Lower leg skin (tissue), 4 donors: ENCODE results near the gene NEK2. TPM values are rescaled to one million over a fixed set of nuclear protein-coding genes. Genes with fewer than 3 reads are reported as not detected.

Experiments used
- DNase-seq, 2 donors: peaks; one replicate each; pipeline ENCODE4 v3.0.0-alpha.2; 2019; ENCODE audit warnings: low spot score in 2 of 2
- H3K4me3 ChIP-seq: fragments of 200-600 bp; sonication (generic); 2 replicates; pipeline ENCODE4 v1.5.1; 2017; ENCODE audit warnings: mild to moderate bottlenecking, low read depth; ENCODE audit not compliant: poor library complexity, severe bottlenecking
- POLR2A ChIP-seq, 2 donors: fragments of 450-650 bp; IDR thresholded peaks; one replicate each; pipeline ENCODE4 v1.6.1; 2016 to 2017; ENCODE audit warnings: antibody characterized with exemption in 2 of 2, mild to moderate bottlenecking in 1 of 2, moderate library complexity in 1 of 2
- WGBS, 2 donors: methylation state at CpG; one replicate each; pipeline ENCODE4 v1.1.5; 2018; 5-methylcytosine and 5-hydroxymethylcytosine counted together
- intact Hi-C: fragments of 100-400 bp; cut with DNase I; formaldehyde crosslinking; loops from one replicate; pipeline ENCODE4 v1.15.0; 2023; ENCODE audit warnings: low total_unique reads
- total RNA-seq, 4 donors: library from RNA; depleted of rRNA; stranded (reverse); fragments of >200 nt; gene quantifications; one replicate each; pipeline ENCODE4 v1.1.0, GENCODE V29; 2016
- TF ChIP-seq, protein P1 (sequence below), 3 donors: fragments of 450-650 bp; IDR thresholded peaks; one replicate each; pipeline ENCODE4 v1.5.1; 2016; ENCODE audit warnings: antibody characterized with exemption in 3 of 3, mild to moderate bottlenecking in 3 of 3, moderate library complexity in 2 of 3

Gene NEK2
- total RNA-seq, 4 donors from 2014 or later = 1.5 to 3.7 (median 2.7) TPM; not detected in 1

DNA sequence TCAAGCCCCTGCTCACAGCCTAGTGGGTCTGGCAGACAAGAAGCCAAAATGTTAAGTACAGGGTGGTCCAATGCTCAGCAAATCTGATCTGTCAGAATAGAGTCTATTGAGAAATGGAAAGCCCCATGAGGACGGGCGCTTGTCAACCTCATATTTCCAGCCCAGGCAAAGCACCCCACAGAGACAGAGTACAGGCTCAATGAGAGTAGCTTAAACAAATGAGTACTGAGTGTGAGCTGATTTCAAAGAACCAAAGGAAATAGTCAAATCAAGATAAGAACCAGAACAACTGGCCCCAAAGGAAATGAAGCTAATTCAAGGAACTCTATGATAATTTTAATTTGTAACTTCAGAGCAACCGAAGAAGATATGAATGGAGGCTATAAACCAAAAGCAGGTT is 51.9 kb downstream of the NEK2 start:
- WGBS, 2 donors = 74 to 85% methylated on average over 3 of the region's 3 CpGs
- DNase-seq = no peak
- no peak overlapping the region for H3K4me3 ChIP-seq
- TF ChIP-seq, protein P1, sequence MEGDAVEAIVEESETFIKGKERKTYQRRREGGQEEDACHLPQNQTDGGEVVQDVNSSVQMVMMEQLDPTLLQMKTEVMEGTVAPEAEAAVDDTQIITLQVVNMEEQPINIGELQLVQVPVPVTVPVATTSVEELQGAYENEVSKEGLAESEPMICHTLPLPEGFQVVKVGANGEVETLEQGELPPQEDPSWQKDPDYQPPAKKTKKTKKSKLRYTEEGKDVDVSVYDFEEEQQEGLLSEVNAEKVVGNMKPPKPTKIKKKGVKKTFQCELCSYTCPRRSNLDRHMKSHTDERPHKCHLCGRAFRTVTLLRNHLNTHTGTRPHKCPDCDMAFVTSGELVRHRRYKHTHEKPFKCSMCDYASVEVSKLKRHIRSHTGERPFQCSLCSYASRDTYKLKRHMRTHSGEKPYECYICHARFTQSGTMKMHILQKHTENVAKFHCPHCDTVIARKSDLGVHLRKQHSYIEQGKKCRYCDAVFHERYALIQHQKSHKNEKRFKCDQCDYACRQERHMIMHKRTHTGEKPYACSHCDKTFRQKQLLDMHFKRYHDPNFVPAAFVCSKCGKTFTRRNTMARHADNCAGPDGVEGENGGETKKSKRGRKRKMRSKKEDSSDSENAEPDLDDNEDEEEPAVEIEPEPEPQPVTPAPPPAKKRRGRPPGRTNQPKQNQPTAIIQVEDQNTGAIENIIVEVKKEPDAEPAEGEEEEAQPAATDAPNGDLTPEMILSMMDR (IDR thresholded peaks at IDR 0.05) = no peak
- TF ChIP-seq POLR2A (IDR thresholded peaks at IDR 0.05) = no peak
- intact Hi-C loops = loop anchor here (5.0 kb wide), 1 partner anchor 1131 kb away; no protein-coding TSS in a partner anchor

DNA sequence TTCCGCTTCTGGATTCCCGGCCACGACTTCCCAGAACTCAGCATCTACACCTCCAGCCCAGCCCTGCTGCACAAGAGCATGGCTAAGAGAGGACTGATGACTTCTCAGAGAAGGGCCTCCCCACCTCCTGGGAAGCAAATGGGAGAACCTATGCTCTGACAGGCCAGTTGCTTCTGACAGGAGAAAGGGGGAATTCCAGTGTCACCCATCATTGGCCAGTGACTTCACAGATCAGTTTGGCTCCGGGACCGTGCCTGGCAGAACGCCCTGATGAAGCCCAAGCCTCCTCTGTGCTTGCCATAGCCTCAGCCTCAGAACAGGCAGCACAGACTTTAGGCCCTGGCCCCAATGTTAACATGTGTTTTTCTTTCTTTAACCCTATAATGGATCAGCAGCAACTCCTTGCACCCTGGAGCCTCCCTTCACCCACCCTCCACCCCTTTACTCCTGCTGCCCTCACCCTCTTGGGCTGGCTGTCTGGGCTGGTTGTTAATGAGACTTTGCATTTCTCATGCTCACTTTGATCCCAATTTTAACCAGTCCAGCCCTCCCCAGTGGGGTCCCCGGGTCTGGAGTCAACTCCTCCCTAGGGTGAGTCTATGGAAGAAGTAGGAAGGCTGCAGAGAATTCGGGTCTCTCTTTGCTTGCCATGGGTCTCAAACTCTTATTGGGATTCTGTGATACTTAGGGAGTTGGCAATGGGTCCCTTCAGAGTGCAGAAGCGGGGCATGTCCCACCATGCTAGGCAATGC is 53.8 kb downstream of the NEK2 start:
- no peak for DNase-seq
- WGBS, 2 donors = 55 to 66% methylated on average over 9 of the region's 9 CpGs
- intact Hi-C loops = loop anchor here (5.0 kb wide), 1 partner anchor 1129 kb away; no protein-coding TSS in a partner anchor
- no peak overlapping the region for H3K4me3 ChIP-seq
- TF ChIP-seq, protein P1 (IDR thresholded peaks at IDR 0.05) = no peak
- no peak for TF ChIP-seq POLR2A (IDR thresholded peaks at IDR 0.05)

DNA sequence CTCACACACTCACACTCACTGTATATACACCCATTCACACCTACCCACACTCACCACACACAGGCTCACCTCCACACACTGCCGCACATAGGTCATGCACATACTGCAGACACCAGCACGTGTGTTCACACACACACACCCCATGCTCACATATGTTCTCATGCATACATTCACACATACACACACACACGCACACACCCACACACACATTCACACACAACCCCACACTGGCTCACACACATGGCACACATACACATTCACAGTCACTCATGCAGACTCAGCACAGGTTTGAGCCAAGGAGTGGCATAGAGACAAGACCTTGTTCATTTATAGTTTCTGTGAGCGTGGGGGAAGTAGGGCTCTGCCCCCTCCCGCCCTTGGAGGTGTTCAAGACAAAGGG is 55.3 kb downstream of the NEK2 start:
- no peak for DNase-seq
- intact Hi-C loops = loop anchor here (5.0 kb wide), 1 partner anchor 1128 kb away; no protein-coding TSS in a partner anchor
- TF ChIP-seq, protein P1 (IDR thresholded peaks at IDR 0.05) = no peak
- no peak for TF ChIP-seq POLR2A (IDR thresholded peaks at IDR 0.05)
- H3K4me3 ChIP-seq = no peak overlapping the region
- WGBS, 2 donors = 86 to 90% methylated on average over 5 of the region's 5 CpGs

DNA sequence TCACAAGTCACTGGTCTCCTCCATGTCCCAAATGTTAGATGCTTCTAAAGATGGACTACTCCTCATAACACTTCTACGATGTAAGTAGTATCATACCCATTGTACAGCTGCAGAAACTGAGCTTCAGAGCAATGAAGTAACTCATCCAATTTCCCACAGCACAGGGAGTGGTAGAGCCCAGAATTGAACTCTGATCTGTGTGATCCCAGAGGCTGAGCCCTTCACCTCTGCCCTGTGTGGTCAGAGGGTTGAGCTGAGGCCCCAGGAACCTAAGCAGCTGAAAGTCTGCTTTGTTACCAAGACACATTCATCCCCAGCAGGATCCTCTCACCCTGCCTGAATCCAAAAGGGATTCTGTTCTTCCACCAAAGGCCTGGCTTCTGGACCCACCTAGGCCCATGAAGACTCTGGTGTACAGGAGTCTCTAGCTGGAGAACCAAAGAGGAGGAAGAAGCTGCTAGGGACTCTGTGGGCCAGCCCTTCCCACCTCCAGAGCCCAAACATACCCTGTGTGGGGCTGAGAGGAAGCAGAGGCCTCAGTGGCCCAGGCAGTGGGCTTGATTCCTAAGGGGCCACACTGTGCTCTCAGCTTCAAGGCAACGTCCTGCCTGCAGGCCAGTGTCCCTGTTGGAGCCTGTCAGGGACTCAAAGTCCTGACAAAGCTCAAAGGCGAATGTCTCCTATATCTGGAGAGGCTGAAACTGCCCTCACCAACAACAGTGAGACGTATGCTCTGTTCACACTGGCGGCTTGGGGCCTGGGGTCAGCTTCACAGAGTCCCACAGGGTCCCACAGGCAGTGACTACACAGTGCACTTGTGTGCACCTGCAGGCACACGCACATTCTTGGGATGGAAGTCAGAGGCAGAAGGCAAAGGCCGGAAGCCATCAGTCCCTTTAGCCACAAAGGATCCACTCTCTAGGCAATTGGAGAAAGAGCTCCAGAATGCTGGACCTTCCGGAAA is 56.1 kb downstream of the NEK2 start:
- 78 to 82% methylated on average over 5 to 6 of the region's 8 CpGs for WGBS, 2 donors
- TF ChIP-seq, protein P1 (IDR thresholded peaks at IDR 0.05) = no peak
- no peak for TF ChIP-seq POLR2A (IDR thresholded peaks at IDR 0.05)
- no peak for DNase-seq
- intact Hi-C loops = no loop called here
- H3K4me3 ChIP-seq = no peak overlapping the region

DNA sequence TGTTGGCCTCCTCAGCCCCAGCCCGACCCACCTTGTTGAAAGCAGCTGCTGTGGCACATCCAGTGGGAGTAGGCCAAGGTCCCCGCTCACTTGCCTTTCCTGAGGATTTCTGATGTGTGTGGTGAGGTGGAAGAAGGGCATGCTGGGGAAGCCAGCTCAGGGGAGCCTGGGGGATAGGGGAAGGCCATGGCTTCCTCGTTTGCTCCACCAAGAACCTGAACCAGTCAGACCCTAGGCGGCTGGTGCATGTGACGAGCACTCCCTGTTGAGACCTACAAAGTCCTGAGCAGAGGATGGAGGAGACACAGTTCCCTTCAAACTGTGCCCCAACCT is 58.5 kb downstream of the NEK2 start:
- H3K4me3 ChIP-seq = no peak overlapping the region
- DNase-seq = no peak
- TF ChIP-seq, protein P1 (IDR thresholded peaks at IDR 0.05) = no peak
- no peak for TF ChIP-seq POLR2A (IDR thresholded peaks at IDR 0.05)
- WGBS, 2 donors = 85 to 98% methylated on average over 5 of the region's 5 CpGs
- intact Hi-C loops = no loop called here
